HFF-Myc (cell line): ENCODE measurements around the gene ACSS3.

Experiments used
- DNase-seq: peaks from one replicate; pipeline ENCODE4 v3.0.0-alpha.2; 2011; ENCODE audit warnings: low read depth; ENCODE audit errors: extremely low read depth
- H3K4me3 ChIP-seq: replicated peaks from 2 replicates; pipeline ENCODE4 v1.5.1; 2011; ENCODE audit warnings: low read depth, mild to moderate bottlenecking, control low read depth, low read length
- TF ChIP-seq, protein P1 (sequence below): IDR thresholded peaks from 2 replicates; pipeline ENCODE4 v1.5.1; 2012; ENCODE audit warnings: mild to moderate bottlenecking, low read depth, low read length, control low read depth; ENCODE audit errors: missing control alignments

ACSS3 gene

DNA sequence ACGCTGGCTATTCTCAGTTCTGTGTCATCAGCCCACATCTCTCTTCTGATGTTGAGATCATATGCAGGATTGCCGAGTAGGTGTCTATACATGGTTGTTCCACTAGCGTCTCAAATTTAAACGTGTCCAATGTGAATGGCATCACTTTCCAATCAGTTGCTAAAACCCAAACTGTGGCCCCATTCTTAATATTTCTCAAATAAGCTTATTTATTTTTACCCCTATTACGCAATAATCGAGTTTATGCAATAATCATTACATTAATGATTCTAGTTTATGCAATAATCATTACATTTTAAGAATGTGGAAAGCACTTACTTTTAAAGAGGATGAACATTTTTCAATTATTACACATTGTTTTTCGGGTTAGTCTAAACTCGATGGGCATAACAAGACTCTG is 47.8 kb downstream of the ACSS3 start:
- no peak overlapping the region for H3K4me3 ChIP-seq
- TF ChIP-seq, protein P1, sequence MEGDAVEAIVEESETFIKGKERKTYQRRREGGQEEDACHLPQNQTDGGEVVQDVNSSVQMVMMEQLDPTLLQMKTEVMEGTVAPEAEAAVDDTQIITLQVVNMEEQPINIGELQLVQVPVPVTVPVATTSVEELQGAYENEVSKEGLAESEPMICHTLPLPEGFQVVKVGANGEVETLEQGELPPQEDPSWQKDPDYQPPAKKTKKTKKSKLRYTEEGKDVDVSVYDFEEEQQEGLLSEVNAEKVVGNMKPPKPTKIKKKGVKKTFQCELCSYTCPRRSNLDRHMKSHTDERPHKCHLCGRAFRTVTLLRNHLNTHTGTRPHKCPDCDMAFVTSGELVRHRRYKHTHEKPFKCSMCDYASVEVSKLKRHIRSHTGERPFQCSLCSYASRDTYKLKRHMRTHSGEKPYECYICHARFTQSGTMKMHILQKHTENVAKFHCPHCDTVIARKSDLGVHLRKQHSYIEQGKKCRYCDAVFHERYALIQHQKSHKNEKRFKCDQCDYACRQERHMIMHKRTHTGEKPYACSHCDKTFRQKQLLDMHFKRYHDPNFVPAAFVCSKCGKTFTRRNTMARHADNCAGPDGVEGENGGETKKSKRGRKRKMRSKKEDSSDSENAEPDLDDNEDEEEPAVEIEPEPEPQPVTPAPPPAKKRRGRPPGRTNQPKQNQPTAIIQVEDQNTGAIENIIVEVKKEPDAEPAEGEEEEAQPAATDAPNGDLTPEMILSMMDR, result no peak
- no peak for DNase-seq

DNA sequence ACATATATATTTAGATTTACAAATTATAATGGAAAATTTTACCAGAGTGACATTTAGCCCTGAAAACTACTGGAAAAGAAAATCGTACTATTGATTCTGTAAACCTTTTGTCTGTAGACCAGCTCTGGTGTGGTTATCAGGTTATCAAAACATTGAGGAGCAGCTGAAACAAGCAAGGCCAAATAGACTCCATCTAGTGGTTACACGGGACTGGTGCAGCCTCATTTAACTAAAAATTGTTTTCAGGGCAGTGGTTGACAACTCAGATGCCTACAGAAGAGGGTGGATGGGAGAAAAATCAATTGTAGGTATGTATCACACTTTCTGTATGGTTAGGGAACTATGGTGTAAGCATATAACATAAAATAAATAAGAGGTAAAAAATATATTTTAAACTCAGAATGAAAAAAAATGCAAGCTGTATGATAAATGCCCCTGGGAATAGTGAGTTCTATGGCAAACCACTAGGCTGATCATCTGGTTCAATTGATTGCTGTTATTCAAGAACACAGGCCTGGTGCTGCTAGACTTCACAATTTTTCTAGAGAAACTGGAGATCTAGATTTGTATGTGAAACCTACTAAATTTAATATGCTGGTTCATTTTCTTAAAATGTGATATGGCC is 51.2 kb downstream of the ACSS3 start:
- TF ChIP-seq, protein P1, result peak; percentile 84
- no peak overlapping the region for H3K4me3 ChIP-seq
- peak; percentile 29 for DNase-seq

DNA sequence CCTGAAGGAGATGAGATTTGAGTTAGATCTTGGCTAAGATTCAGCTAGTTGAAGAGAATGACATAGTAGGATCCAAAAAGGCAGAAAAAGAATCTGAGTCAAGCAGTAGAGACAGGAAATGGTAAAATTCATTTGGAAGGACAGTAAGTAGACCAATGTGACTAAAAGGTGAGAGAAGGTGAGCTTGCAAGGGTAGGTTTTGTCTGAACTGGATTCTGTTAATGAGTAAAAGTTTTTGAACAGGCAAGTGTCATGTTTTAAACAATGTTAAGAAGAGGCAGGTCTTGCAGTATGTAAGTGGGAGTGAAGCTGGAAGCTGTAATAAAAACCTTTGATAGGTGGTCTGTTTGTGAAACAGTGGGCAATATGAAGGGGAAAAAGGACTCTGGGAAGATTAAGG is 58.6 kb downstream of the ACSS3 start:
- no peak for DNase-seq
- H3K4me3 ChIP-seq, result no peak overlapping the region
- TF ChIP-seq, protein P1, result no peak

DNA sequence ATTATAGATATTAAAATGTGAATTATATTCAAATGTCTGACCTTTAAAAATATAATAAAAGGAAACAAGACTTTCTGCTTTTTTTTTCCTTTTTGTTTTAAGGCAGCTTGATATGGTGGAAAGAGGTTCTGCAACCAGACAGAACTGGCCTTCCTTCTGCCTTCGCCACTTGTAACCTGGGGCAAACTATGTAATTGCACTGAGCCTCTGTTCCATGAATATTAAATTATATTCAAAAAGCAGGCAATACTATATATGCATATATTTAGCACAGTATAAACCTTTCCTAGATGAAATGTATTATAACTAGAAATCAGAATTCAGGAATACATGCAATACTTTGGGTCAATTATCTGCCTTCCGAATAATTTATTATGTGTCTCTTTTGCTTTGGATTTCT is 59.9 kb downstream of the ACSS3 start:
- no peak for DNase-seq
- TF ChIP-seq, protein P1, result no peak
- no peak overlapping the region for H3K4me3 ChIP-seq

DNA sequence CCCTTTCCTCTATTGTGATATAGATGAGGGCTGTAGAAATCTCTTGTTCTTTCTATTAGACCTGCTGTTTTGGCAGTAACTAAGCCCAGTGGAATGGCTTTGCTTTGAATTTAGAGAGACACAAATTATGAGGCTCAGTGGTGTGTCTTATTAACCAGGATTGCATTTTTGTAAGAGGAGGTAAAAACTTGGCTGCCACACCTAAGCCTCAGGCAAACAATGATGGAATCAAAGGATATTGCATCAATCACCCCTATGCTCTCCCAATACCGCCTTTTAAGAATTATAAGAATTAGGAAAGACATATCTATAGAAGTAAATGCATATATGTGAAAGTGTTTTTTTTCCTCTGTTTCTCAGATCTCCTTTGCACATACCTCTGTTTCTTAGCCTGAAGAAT is 63.3 kb downstream of the ACSS3 start:
- no peak overlapping the region for H3K4me3 ChIP-seq
- TF ChIP-seq, protein P1, result no peak
- DNase-seq, result no peak

DNA sequence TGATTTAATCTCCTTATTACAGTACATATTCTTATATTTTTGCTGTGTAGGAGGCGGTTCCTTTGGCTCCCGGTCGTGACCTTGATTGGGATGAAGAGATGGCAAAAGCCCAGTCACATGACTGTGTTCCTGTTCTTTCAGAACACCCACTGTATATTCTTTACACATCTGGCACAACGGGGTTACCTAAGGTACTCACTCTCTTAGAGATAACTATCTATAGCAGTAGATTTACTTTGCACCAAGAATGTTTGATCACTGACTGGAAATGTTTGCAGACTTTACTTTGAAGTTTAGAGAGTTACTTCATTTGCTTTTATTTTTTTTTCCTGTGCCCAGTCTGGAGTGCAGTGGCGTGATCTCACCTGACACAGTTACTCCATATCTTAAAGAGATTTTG is 65.2 kb downstream of the ACSS3 start:
- TF ChIP-seq, protein P1, result no peak
- no peak overlapping the region for H3K4me3 ChIP-seq
- no peak for DNase-seq
